Astrocyte of the hippocampus (primary cell): ENCODE results near the gene SLC9A9.
A peak's percentile ranks its signal among the peaks of the same experiment; 100 is the strongest.

Experiments
- DNase-seq: peaks from one replicate; pipeline ENCODE4 v3.0.0; 2011; ENCODE audit warnings: low read depth, low spot score

The SLC9A9 gene

GRCh38 chr3:143757691-143758090 is 90.6 kb downstream of the SLC9A9 start:
- DNase-seq: no peak

GRCh38 chr3:143755978-143756377 is 92.3 kb downstream of the SLC9A9 start:
- DNase-seq: no peak

DNA sequence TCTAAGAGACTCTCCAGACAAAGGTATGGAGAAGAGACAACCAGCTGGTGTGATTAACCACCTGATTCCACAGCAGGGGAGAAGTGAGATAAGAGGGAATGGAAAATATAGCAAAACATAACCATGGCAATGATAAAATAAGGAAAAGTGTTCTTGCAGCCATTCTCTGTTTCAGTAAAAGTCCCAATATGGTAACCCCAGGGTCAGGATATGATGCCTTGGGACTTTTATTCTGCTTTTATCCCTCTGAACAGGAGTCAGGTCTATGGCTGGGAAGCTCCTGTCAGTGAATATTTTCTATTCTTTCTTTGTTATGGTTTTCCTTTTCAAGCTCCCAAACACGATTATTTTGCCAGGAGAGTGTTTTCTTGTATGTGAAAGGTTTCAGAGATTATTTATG is 94.2 kb downstream of the SLC9A9 start:
- no peak for DNase-seq

GRCh38 chr3:143753456-143753855 is 94.8 kb downstream of the SLC9A9 start:
- no peak for DNase-seq

DNA sequence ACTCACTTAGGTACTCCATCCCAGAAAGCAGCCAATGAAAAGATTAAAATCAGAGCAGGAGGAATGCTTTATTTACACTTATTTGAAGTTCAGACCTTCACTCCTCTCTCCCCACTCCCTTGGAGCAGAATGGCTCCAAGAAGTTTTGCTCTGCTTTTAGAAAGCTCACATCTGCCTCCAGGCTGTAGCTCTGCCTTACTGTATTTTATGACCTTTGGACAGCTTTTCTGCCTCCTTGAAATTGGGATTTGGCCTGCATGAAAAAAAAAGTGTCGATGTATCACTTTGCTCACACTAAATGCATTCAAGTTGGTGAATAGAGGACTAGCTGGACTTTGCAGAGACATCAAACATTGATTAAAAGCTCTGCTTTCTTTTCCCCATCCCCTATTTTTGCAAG is 95.3 kb downstream of the SLC9A9 start:
- DNase-seq: no peak

GRCh38 chr3:143751643-143752178 is 96.6 kb downstream of the SLC9A9 start:
- DNase-seq: no peak

- no peak for DNase-seq
These were observed 97.4 kb downstream of the SLC9A9 start for GRCh38 chr3:143750841-143751240.

GRCh38 chr3:143749926-143750325 is 98.3 kb downstream of the SLC9A9 start:
- DNase-seq: no peak

DNA sequence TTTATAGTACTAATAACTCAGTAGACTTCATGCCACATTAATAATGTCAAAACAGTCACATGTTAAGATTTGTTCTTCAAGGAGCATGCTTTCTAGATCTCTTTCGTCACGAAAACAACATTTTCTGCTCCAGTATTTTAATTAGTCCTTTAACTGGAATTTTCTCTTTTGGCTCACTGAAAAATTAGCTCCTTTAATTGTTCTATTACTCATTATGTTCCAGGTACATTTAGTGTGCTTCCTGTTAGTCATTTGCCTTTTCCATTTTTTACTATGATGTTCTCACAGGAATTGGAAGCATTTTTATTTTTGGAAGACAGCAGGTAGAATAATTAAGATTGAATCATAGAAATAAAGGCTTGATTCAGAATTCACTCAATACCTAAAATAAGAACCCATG is 111.2 kb downstream of the SLC9A9 start:
- DNase-seq: no peak

GRCh38 chr3:143736205-143736997 is 111.9 kb downstream of the SLC9A9 start:
- peak; percentile 22 for DNase-seq

DNA sequence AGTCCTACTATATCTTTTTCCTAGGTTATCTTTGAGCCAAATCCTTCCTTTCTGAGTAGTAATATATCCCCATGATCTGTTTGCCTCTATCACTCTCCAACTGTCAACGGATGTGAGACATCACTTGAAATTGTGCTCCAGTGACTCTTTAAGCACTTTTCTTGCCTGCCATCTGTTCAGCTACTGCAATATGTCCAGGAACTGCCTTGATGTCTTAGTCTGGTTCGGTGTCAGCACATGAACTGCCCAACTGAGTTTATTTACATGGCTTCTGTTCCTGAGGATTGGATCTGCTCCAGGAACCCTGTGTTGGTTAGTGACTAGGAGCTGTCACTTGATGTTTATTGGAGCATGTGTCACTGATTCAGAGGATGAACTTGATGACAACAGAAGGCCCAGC is 116.5 kb downstream of the SLC9A9 start:
- no peak for DNase-seq

- no peak for DNase-seq
These were observed 116.9 kb downstream of the SLC9A9 start for GRCh38 chr3:143731320-143731719.

- no peak for DNase-seq
These were observed 120.9 kb downstream of the SLC9A9 start for GRCh38 chr3:143727391-143727790.

GRCh38 chr3:143726727-143727126 is 121.5 kb downstream of the SLC9A9 start:
- DNase-seq: no peak

GRCh38 chr3:143720381-143720780 is 127.9 kb downstream of the SLC9A9 start:
- no peak for DNase-seq

DNA sequence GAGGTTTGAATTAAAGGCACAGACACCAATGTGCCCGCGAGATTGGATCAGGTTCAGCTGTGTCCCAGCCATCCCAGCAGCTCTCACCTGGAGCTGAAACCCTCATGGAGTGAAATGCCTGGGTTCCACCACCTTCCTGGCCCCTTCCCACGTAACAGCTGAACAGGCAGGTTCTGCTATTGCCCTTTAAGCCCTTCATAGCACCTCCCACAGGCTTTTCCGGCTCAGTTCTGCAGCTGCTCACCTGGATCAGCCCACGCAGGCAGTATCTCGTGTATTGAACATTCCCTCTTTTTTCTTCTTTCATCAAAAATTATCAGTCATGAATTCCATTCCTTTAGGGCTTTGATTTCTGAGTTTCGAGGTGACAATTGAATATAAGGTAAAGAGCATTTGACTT is 129.8 kb downstream of the SLC9A9 start:
- DNase-seq: no peak

GRCh38 chr3:143716731-143717130 is 131.5 kb downstream of the SLC9A9 start:
- DNase-seq: no peak

- DNase-seq: no peak
These were observed 135.7 kb downstream of the SLC9A9 start for GRCh38 chr3:143712522-143712921.

- DNase-seq: no peak
These were observed 140.4 kb downstream of the SLC9A9 start for GRCh38 chr3:143707848-143708247.

- DNase-seq: no peak
These were observed 147.8 kb downstream of the SLC9A9 start for GRCh38 chr3:143700431-143700975.

- peak; percentile 18 for DNase-seq
These were observed 148.8 kb downstream of the SLC9A9 start for GRCh38 chr3:143699424-143699823.

DNA sequence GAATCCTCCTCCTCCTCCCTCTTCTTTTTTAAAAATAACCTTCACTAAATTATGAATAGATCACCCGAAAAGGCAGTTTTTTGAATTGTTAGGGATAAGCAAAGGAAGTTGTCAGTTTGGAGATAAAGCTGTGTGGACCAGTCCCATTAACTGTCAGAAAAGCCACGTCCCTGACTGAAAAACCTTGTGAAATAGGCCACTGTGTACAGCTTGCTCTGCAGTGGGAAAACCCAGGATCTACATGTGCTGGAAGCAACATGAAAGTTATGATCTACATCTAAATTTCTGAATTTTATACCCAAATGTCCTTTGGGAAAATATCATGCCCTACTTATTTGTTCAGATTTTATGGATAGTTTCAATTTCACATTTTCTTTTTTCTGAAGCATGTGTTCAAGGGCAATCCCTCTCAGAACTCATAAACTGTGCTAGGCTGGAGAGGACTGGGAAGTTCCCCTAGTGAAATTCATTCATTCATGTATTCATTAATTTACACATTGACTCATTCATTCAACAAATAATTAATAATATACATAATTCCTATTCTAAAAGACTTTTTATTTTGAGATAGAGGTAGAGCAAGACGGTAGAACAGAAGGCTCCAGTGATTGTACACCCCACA is 149.5 kb downstream of the SLC9A9 start:
- no peak for DNase-seq

DNA sequence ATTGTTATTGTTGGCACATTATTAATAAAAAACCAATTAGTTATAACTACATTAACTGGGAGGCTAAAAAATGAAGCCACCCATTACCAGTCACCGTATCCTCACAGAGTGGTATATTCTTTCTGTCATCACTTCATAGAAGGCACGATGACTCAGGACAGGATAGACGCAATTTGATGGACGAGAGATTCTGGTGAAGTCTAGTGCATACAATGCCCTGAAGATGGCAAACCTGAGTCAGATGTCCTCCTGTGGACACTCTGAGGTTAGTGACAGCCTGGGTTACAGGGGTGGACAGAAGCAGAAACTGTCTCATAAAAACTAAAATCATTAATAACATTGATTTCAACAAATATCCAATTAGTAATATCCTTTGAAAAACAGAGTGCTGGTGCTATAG is 150.3 kb downstream of the SLC9A9 start:
- no peak for DNase-seq
